ENCODE data around the gene ZBTB43.

- TF ChIP-seq CTCF (conservative IDR thresholded peaks at IDR 0.05; ENCODE audit: low read length) (no peak), EZH2phosphoT487 (IDR thresholded peaks at IDR 0.05; ENCODE audit: borderline replicate concordance) (no peak)
These were observed 26.0 kb downstream of the ZBTB43 start for GRCh38 chr9:126830827-126831226.
